Naive thymus-derived CD8-positive, alpha-beta T cell (primary cell): ENCODE results near the gene OTOP3. TPM values are rescaled to one million over a fixed set of nuclear protein-coding genes. Genes with fewer than 3 reads are reported as not detected.
"Not testable (repeated sequence)": the region's sequence is repeated elsewhere in the genome, so short reads cannot be mapped to it uniquely, and the experiment has no call there.

Source experiments
- ATAC-seq, 2 donors: fragments of 150-1000 bp; cut with Tn5 transposase in 1 of 2; sonication (Bioruptor Pico), chemical (Tn5 transposase) in 1 of 2; 1 replicate in 1 of 2; 2 replicates in 1 of 2; pipeline ENCODE4 v1.10.0; 2021; ENCODE audit warnings: mild to moderate bottlenecking in 2 of 2, moderate library complexity in 2 of 2
- POLR2A ChIA-PET: fragments of 350-600 bp; sonication (Branson Sonifier 250); formaldehyde crosslinking; loops from one replicate; lab custom pipeline; 2021; ENCODE audit warnings: antibody characterized with exemption; lab: Charles Lee
- DNase-seq, 10 donors: peaks; one replicate each; pipeline versions ENCODE4 v3.0.0 to v3.0.0-alpha.2; 2020 to 2022
- H3K27ac Mint-ChIP-seq, 10 donors: one replicate each; pipeline ENCODE4 v1.8.0; 2020 to 2022; ENCODE audit warnings: mild to moderate bottlenecking in 10 of 10, mixed read lengths in 10 of 10, moderate library complexity in 4 of 10, inconsistent platforms in 1 of 10
- H3K27me3 Mint-ChIP-seq, 5 donors: one replicate each; pipeline ENCODE4 v1.8.0; 2021 to 2022; ENCODE audit warnings: mixed read lengths in 5 of 5
- H3K36me3 Mint-ChIP-seq, 3 donors: one replicate each; pipeline ENCODE4 v1.8.0; 2020 to 2022; ENCODE audit warnings: mixed read lengths in 3 of 3, mild to moderate bottlenecking in 2 of 3, inconsistent platforms in 1 of 3
- H3K4me1 Mint-ChIP-seq, 4 donors: one replicate each; pipeline ENCODE4 v1.8.0; 2021 to 2022; ENCODE audit warnings: mixed read lengths in 4 of 4
- H3K4me3 Mint-ChIP-seq, 10 donors: one replicate each; pipeline ENCODE4 v1.8.0; 2020 to 2022; ENCODE audit warnings: mild to moderate bottlenecking in 10 of 10, mixed read lengths in 10 of 10, moderate library complexity in 6 of 10, inconsistent platforms in 1 of 10
- H3K9me3 Mint-ChIP-seq, 9 donors: one replicate each; pipeline ENCODE4 v1.8.0; 2020 to 2022; ENCODE audit warnings: mixed read lengths in 9 of 9, mild to moderate bottlenecking in 3 of 9, inconsistent platforms in 1 of 9, moderate library complexity in 1 of 9
- polyA plus RNA-seq, 3 donors: library from polyadenylated mRNA; unstranded; fragments of 300-500 nt; fragmentation: Illumina TruSeq; gene quantifications; one replicate each; pipeline ENCODE4 v1.2.3, GENCODE V29; 2021
- total RNA-seq, 8 experiments: library from RNA in 2 of 8; stranded (reverse) in 2 of 8; gene quantifications; one replicate each; pipeline ENCODE4 v1.2.3 and lab custom pipeline; 2021 to 2026

Gene OTOP3
- total and polyA plus RNA-seq, 5 experiments from 2014 or later = not detected

DNA sequence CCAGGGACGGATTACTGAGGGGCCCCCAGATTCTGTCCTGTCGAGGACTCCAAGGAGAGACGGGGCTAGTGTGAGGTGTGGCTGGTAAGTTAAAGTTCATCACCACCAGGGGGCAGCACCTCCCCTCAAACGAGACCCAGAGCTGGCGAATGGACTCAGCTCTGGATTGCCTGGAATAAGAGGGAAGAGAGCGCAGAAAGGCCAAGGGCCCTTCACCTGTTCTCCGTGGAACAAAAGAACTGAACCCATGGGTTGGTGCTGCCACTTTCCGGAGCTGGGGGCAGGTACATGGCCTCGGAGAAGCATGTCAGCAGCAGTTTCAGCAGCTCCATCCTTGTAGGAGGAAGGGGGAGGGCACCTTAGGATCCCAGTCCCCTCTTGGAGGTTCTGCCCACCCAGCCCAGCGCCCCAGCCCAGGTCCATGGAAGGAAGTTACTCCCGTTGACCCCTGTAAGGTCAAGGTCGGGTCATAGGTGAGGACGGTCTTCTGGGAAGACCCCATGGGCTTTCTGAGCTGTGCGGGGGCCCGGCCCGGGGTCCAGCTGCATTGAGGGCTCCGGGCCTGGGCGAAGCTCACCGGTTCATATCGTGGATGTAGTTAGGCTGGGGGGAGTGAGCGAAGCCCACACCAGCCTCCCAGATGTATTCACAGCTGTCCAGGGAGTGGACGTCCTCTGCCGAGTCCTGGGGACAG, 26.1 kb downstream of the OTOP3 start:
- Mint-ChIP-seq H3K36me3 (no peaks in the 10 kb centered on the region), H3K9me3 (no peaks in the 10 kb centered on the region), H3K4me3 (peak overlapping the region in 1 of 10 donors; percentile 3), H3K27ac (peak overlapping the region in 2 of 10 donors; percentile 53 to 86), H3K4me1 (peaks cover 3 to 10% (median 4%) of the 10 kb centered on the region in 4 donors), H3K27me3 (no peaks in the 10 kb centered on the region)
- POLR2A ChIA-PET = interaction anchor here (0.5 to 2.5 kb wide), 10 partner anchors 10 to 240 kb away, joined by 3 to 19 read pairs (median 6); partner anchors contain the start of genes HID1, KCTD2, MRPL58 and NT5C
- ATAC-seq (peak; percentile 82 to 87), DNase-seq (peak; percentile 63 to 90 (median 79))

DNA sequence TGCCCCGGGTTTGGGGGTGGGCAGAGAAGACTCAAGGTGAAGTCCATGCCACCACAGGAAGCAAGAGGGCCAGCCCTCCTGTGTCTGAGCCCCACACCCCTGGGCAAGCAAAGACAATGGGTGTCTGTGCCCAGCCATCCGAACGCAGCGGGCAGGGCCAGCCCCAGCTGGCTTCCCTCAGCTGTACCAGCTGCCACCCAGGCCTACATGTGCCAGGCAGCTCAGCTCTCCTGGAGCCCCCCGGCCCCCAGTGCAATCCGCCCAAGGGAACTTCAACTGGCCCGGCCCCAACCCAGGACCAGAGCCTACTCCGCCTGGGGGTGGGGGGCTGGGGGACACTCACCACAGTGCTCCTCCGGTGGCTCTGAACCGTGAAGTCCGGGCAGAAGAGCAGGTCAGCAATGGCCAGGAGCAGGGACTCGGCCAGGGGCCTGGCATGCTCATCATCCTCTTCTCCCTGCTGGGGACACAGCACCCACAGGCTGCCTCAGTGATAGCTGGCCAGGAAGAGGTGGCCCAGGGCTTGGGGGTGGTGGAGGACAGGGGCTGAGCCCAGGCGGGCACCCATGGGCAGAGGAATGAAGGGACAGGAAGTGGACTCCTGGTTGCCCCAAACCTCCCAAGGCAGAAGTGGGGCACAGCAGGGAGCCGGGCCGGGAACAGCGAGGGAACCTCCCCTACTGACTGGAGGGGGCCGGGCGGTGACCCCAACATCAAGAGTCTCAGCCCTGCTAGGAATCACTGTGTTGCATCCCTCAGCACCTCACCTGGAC, 27.1 kb downstream of the OTOP3 start:
- Mint-ChIP-seq H3K27ac (no peak overlapping the region), H3K4me3 (no peak overlapping the region), H3K4me1 (peaks cover 3 to 10% (median 4%) of the 10 kb centered on the region in 4 donors), H3K9me3 (no peaks in the 10 kb centered on the region), H3K27me3 (no peaks in the 10 kb centered on the region), H3K36me3 (no peaks in the 10 kb centered on the region)
- ATAC-seq = no peak
- POLR2A ChIA-PET = interaction anchor here (1.3 to 2.5 kb wide), 4 partner anchors 9 to 239 kb away, joined by 3 to 19 read pairs (median 8); partner anchors contain the start of genes HID1 and MRPL58
- DNase-seq = peak in 1 of 10 donors; percentile 59

DNA sequence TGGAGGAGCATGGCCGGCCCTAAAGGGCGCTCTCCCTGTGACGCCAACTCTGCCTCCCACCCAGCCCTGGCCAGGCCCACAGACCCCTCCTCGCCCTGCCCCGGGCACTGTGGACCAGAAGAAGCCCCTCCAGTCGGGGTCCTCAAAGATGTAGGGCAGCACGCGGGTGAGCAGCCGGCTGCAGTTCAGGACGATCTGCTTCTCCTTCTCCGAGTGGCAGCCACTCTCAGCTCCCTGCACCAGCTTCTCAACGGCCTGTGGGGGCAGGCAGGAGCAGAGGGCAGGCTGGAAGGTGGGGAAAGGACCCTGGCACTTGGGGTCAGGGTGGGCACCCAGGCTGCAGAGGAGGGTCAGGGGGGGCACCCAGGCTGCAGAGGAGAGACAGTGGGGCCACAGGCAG, 28.0 kb downstream of the OTOP3 start:
- ATAC-seq (no peak), DNase-seq (peak in 1 of 10 donors; percentile 52)
- Mint-ChIP-seq H3K4me1 (peaks cover 3 to 8% (median 4%) of the 10 kb centered on the region in 4 donors), H3K36me3 (no peaks in the 10 kb centered on the region), H3K27me3 (no peaks in the 10 kb centered on the region), H3K4me3 (no peak overlapping the region), H3K27ac (no peak overlapping the region), H3K9me3 (no peaks in the 10 kb centered on the region)
- POLR2A ChIA-PET = no interaction called here

DNA sequence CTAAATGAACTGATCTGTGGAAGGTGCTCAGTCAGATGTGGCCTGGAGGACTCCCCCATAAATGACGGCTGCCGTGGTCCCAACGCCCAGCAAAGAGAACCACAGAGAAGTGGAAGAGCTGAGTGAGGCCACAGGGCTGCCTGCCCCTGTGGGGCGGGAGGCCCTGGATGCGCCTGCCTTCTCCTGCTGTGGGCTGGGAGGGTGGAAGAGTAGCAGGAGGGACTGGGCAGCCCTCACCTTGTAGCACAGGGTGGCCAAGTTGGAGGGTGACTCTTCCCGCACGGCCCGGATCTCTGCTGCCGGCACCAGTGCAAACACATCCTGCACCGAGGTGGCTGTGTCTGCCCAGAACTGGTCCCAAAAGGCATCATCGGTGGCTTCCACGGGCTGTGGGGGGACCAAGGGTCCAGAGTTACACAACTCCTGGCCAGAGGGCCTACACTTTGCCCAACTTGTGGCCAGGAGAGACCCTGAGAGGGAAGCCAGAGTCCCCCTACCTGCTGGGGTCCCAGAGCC, 28.6 kb downstream of the OTOP3 start:
- H3K4me3 Mint-ChIP-seq = no peak overlapping the region
- H3K27me3 Mint-ChIP-seq = no peaks in the 10 kb centered on the region
- ATAC-seq (no peak), DNase-seq (peak in 1 of 10 donors; percentile 9)
- H3K27ac Mint-ChIP-seq = no peak overlapping the region
- no peaks in the 10 kb centered on the region for H3K9me3 Mint-ChIP-seq
- POLR2A ChIA-PET = no interaction called here
- H3K36me3 Mint-ChIP-seq = no peaks in the 10 kb centered on the region
- peaks cover 3 to 8% (median 4%) of the 10 kb centered on the region in 4 donors for H3K4me1 Mint-ChIP-seq

DNA sequence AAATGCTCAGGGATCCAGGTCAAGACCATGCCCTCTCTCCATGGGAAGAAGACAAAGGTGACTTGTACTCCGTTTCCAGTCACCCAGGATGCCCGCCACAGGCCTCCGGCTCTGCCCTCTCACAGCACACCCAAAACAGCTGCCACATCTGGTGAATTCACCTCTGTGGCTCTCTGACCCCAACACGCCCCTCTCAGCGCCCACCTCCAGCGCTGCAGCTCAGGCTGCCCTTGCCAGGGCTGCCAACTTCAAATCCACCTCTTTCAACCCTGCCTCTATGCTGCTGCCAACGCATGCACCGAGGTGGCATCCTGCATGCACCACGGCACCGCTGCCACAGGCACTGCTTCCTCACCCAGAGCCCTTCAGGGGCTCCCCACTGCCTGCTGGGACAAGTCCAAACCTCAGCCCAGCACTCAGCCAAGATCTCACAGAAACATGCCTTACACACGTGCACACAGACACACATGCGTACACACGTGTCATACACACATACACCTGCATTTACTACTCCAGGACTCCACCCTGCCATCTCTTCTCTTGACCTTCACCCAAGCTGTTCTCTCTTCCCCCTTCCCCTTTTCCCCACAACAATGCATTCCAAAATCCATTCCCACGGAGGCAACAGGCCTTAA, 29.4 kb downstream of the OTOP3 start:
- DNase-seq = peak in 1 of 10 donors; percentile 32
- no peaks in the 10 kb centered on the region for H3K27me3 Mint-ChIP-seq
- no peak overlapping the region for H3K4me3 Mint-ChIP-seq
- peaks cover 3 to 8% (median 4%) of the 10 kb centered on the region in 4 donors for H3K4me1 Mint-ChIP-seq
- POLR2A ChIA-PET = no interaction called here
- no peaks in the 10 kb centered on the region for H3K36me3 Mint-ChIP-seq
- ATAC-seq = no peak
- H3K27ac Mint-ChIP-seq = peak overlapping the region in 2 of 10 donors; percentile 12 to 62
- H3K9me3 Mint-ChIP-seq = no peaks in the 10 kb centered on the region

DNA sequence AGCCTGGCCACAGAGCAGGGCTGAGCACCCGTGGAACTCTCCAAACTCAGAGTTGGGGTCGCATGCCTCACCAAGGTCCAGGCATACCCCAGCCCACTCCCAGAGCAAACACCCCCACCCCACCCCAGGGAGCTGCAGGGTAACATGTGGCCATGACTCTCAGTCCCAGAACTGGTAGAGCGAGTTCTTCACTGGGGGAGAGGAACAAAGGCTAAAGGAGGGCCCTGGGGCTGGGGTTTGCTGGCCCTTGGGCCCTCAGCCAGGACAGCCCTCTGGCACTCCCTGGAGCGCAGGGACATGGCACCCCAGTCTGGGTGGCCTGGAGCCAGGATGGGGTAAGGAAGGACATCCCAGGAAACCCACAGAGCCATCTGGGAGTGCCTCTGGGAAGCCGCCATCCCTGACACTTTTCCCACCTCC, 32.7 kb downstream of the OTOP3 start:
- Mint-ChIP-seq H3K36me3 (no peaks in the 10 kb centered on the region), H3K9me3 (no peaks in the 10 kb centered on the region), H3K4me3 (peak overlapping the region in 1 of 10 donors; percentile 20), H3K27me3 (peaks cover 0 to 5% (median 0%) of the 10 kb centered on the region in 5 donors), H3K27ac (peak overlapping the region in 1 of 10 donors; percentile 53), H3K4me1 (peaks cover 10 to 17% (median 14%) of the 10 kb centered on the region in 4 donors)
- no peak for ATAC-seq
- peak in 1 of 10 donors; percentile 46 for DNase-seq
- POLR2A ChIA-PET = interaction anchor here (0.6 to 1.1 kb wide), 3 partner anchors 19 to 68 kb away, joined by 3 to 4 read pairs (median 3); partner anchors contain the start of gene CDR2L

DNA sequence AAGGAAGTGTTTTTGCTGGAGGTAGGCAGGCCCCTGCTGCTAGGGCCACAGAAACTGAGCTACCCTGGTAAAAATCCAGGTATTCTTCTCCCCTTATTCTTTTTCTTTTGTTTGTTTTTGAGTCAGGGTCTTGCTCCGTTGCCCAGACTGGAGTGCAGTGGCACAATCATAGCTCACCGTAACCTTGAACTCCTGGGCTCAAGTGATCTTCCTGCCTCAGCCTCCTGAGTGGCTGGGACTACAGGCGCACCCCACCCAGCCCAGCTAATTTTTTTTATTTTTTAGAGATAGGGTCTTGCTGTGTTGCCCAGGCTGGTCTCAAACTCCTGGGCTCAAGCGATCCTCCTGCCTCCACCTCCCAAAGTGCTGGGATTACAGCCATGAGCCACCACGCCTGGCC, 33.8 kb downstream of the OTOP3 start:
- DNase-seq, H3K36me3 Mint-ChIP-seq, ATAC-seq, H3K9me3 Mint-ChIP-seq, H3K27me3 Mint-ChIP-seq, H3K27ac Mint-ChIP-seq: not testable (repeated sequence)
- peaks cover 10 to 17% (median 14%) of the 10 kb centered on the region in 4 donors for H3K4me1 Mint-ChIP-seq
- peak overlapping the region in 1 of 10 donors; percentile 33 for H3K4me3 Mint-ChIP-seq
- POLR2A ChIA-PET = interaction anchor here (0.6 to 1.1 kb wide), 2 partner anchors 18 to 74 kb away, joined by 3 read pairs; partner anchors contain the start of gene CDR2L

DNA sequence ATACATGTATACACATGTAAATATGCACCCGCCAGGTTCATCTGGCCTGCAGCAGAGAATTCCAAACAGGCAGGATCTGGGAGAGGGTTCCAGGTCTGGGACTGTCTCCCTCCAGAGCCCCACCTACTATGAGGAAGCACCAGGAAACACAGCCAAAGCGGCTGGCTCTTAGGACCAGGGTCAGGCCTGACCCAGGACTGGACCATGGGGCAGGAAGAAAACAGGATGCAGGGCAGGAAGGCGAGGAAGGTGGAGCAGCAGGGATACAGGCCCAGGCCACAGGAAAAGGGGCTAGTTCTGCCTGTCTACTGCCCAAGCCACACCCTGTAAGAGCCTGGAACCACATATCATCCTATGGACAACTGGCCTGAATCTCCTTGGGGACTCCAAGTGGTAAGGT, 34.7 kb downstream of the OTOP3 start:
- POLR2A ChIA-PET = interaction anchor here (0.6 to 1.1 kb wide), 2 partner anchors 25 to 42 kb away, joined by 3 read pairs; partner anchors contain the start of gene MRPL58

DNA sequence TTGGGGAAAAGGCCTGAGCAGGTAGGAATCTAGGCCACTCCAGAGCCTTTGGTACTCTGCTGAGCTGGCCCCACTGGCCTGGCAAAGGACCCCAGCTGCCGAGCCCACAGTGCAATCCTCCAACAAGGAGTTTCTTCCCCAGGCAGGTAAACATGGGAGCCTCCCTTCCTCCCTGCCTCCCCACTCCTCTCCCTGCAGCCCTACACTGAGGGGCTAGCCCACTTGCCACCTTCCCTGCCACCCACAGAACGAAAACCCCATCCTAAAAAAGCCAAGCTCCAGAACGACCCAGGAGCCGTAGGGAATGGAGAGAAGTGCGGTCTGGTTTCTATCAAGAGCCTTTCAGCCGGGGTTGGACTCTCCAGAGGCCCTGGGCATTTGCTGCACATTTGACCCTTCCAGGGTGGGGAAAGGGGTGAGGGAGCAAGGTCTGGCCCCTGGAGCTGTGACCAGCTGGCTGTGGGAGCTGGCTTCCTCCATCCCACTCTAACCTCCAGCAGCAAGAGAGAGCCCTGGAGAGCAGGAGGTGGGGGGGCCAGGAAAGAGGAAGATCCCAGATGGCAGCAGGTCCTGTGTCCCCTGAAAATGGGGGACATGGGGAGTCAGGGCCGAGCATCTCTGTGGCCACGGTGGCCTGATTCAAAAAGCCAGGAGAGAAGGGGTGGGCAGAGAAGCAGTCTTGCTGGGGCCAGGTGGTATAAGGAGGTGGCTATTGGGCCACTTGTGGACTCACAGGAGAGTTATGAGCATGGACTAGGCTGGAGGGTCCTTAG, 35.6 kb downstream of the OTOP3 start:
- no peaks in the 10 kb centered on the region for H3K36me3 Mint-ChIP-seq
- POLR2A ChIA-PET = interaction anchor here (1.1 to 3.0 kb wide), 9 partner anchors 9 to 141 kb away, joined by 3 to 16 read pairs (median 7); partner anchors contain the start of genes CDR2L, KCTD2 and MRPL58
- H3K4me1 Mint-ChIP-seq = peaks cover 4 to 17% (median 14%) of the 10 kb centered on the region in 4 donors
- peak overlapping the region; percentile 26 to 95 (median 72) for H3K4me3 Mint-ChIP-seq
- ATAC-seq (no peak), DNase-seq (no peak)
- H3K27me3 Mint-ChIP-seq = peaks cover 0 to 13% (median 0%) of the 10 kb centered on the region in 5 donors
- peak overlapping the region in 4 of 10 donors; percentile 31 to 82 (median 50) for H3K27ac Mint-ChIP-seq
- H3K9me3 Mint-ChIP-seq = no peaks in the 10 kb centered on the region

More for the DNA sequence above, 34.7 kb downstream of the OTOP3 start:
- Mint-ChIP-seq H3K9me3 (no peaks in the 10 kb centered on the region), H3K4me1 (peaks cover 5 to 17% (median 14%) of the 10 kb centered on the region in 4 donors), H3K27me3 (peaks cover 0 to 10% (median 0%) of the 10 kb centered on the region in 5 donors), H3K36me3 (no peaks in the 10 kb centered on the region), H3K4me3 (peak overlapping the region in 9 of 10 donors; percentile 8 to 92 (median 50)), H3K27ac (no peak overlapping the region)
- ATAC-seq (no peak), DNase-seq (no peak)

DNA sequence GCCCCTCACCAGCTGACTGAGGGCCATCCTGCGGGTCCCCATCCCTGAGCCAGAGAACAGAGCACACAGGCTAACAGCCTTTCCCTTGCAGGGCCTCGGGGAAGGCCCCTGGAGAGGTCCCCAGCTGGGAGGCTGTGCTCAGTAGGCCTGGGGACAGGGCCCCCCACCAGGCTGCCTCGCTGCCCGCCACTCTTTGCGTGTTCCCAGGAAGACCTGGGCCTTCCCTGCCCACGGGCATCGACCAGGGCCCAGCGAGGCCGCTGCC, 36.1 kb downstream of the OTOP3 start:
- DNase-seq = no peak
- H3K27me3 Mint-ChIP-seq = peaks cover 0 to 14% (median 0%) of the 10 kb centered on the region in 5 donors
- H3K4me3 Mint-ChIP-seq = peak overlapping the region in 9 of 10 donors; percentile 26 to 95 (median 73)
- POLR2A ChIA-PET = interaction anchor here (1.2 to 3.0 kb wide), 8 partner anchors 10 to 140 kb away, joined by 4 to 16 read pairs (median 7); partner anchors contain the start of genes CDR2L, KCTD2 and MRPL58
- ATAC-seq = no peak
- no peaks in the 10 kb centered on the region for H3K9me3 Mint-ChIP-seq
- H3K27ac Mint-ChIP-seq = peak overlapping the region in 2 of 10 donors; percentile 46 to 56
- no peaks in the 10 kb centered on the region for H3K36me3 Mint-ChIP-seq
- peaks cover 4 to 17% (median 14%) of the 10 kb centered on the region in 4 donors for H3K4me1 Mint-ChIP-seq
